ENCODE measurements around the gene KDM4B. TPM values are rescaled to one million over a fixed set of nuclear protein-coding genes. Genes with fewer than 3 reads are reported as not detected.
A peak's percentile ranks its signal among the peaks of the same experiment; 100 is the strongest.

The KDM4B gene
- total and polyA plus RNA-seq, 2 donors (not counting 1 experiment from before 2014, with no cell fraction given): 75.5 to 205 TPM

GRCh38 chr19:5122121-5122400, 153.1 kb downstream of the KDM4B start:
- Mint-ChIP-seq H3K4me3 (peak overlapping the region; percentile 56), H3K9me3 (ENCODE audit: insufficient read depth) (no peaks in the 10 kb centered on the region), H3K4me1 (peaks cover 51% of the 10 kb centered on the region), H3K27ac (peak overlapping the region; percentile 88), H3K27me3 (no peaks in the 10 kb centered on the region)
- peak overlapping the region; percentile 61 to 81 for H3K27ac ChIP-seq (ENCODE audit: low read length in 2 of 2)
- H3K4me1 ChIP-seq (ENCODE audit: control insufficient read depth in 2 of 2, insufficient read depth in 2 of 2, low read length in 2 of 2): peaks cover 43 to 47% of the 10 kb centered on the region in 2 donors
- no peaks in the 10 kb centered on the region for H3K79me2 ChIP-seq (ENCODE audit: control insufficient read depth, insufficient read depth, low read length)
- no peak overlapping the region for H3K4me3 ChIP-seq (ENCODE audit: control extremely low read depth in 1 of 5, extremely low read depth in 1 of 5, insufficient read depth in 1 of 5, low read depth in 2 of 5, low read length in 4 of 5)
- intact Hi-C loops (cut with micrococcal nuclease): no loop called here
- CTCF ChIA-PET: interaction anchor here (1.2 kb wide), 1 partner anchor 72 kb away, joined by 4 read pairs; no protein-coding TSS in a partner anchor
- WGBS (ENCODE audit: insufficient coverage): 9% methylated on average over 4 of the region's 4 CpGs
- H4K20me1 ChIP-seq (ENCODE audit: control insufficient read depth, insufficient read depth, low read length, poor library complexity, severe bottlenecking): no peaks in the 10 kb centered on the region
- peak; percentile 31 for DNase-seq
- H3K4me2 ChIP-seq (replicated peaks; ENCODE audit: low read depth, low read length, poor library complexity, severe bottlenecking): peak overlapping the region; percentile 58
- POLR2A ChIA-PET: interaction anchor here (0.7 to 1.2 kb wide), 2 partner anchors 9 to 1600 kb away, joined by 4 read pairs; no protein-coding TSS in a partner anchor
- peaks cover 0 to 6% (median 0%) of the 10 kb centered on the region in 3 donors for H3K9me3 ChIP-seq (ENCODE audit: control extremely low read depth in 1 of 3, control insufficient read depth in 2 of 3, insufficient read depth in 1 of 3, low read length in 2 of 3)
- H3K9ac ChIP-seq (ENCODE audit: low read length): no peak overlapping the region
- ATAC-seq (ENCODE audit: low read depth): no peak
- no peak for TF ChIP-seq CTCF (IDR thresholded peaks at IDR 0.05)
- TF ChIP-seq EZH2 (IDR thresholded peaks at IDR 0.05; ENCODE audit: borderline replicate concordance, insufficient read depth, low read depth, low read length, poor library complexity, severe bottlenecking): no peak
- H3K36me3 ChIP-seq (replicated peaks in 1 of 2; ENCODE audit: control extremely low read depth in 1 of 2, control insufficient read depth in 1 of 2, extremely low read depth in 1 of 2, insufficient read depth in 2 of 2, low read length in 1 of 2): peaks cover 0 to 10% of the 10 kb centered on the region in 2 experiments
- peak overlapping the region; percentile 39 for H2AFZ ChIP-seq (ENCODE audit: insufficient read depth, low read depth, low read length, poor library complexity, severe bottlenecking)
- H3K27me3 ChIP-seq (replicated peaks in 1 of 4; ENCODE audit: control extremely low read depth in 1 of 4, control insufficient read depth in 3 of 4, insufficient read depth in 4 of 4, low read length in 3 of 4): no peaks in the 10 kb centered on the region

- Histone ChIP-seq H3K27ac (ENCODE audit: low read length in 2 of 2) (peak overlapping the region in 1 of 2 donors; percentile 81), H3K4me1 (ENCODE audit: control insufficient read depth in 2 of 2, insufficient read depth in 2 of 2, low read length in 2 of 2) (peaks cover 51 to 54% of the 10 kb centered on the region in 2 donors), H3K4me3 (ENCODE audit: control extremely low read depth in 1 of 5, extremely low read depth in 1 of 5, insufficient read depth in 1 of 5, low read depth in 2 of 5, low read length in 4 of 5) (no peak overlapping the region), H3K9me3 (ENCODE audit: control extremely low read depth in 1 of 3, control insufficient read depth in 2 of 3, insufficient read depth in 1 of 3, low read length in 2 of 3) (peaks cover 0 to 6% (median 0%) of the 10 kb centered on the region in 3 donors), H2AFZ (ENCODE audit: insufficient read depth, low read depth, low read length, poor library complexity, severe bottlenecking) (no peak overlapping the region), H3K27me3 (replicated peaks in 1 of 4; ENCODE audit: control extremely low read depth in 1 of 4, control insufficient read depth in 3 of 4, insufficient read depth in 4 of 4, low read length in 3 of 4) (no peaks in the 10 kb centered on the region), H3K4me2 (replicated peaks; ENCODE audit: low read depth, low read length, poor library complexity, severe bottlenecking) (no peak overlapping the region), H3K36me3 (replicated peaks in 1 of 2; ENCODE audit: control extremely low read depth in 1 of 2, control insufficient read depth in 1 of 2, extremely low read depth in 1 of 2, insufficient read depth in 2 of 2, low read length in 1 of 2) (peaks cover 0 to 10% of the 10 kb centered on the region in 2 experiments), H3K9ac (ENCODE audit: low read length) (no peak overlapping the region), H3K79me2 (ENCODE audit: control insufficient read depth, insufficient read depth, low read length) (no peaks in the 10 kb centered on the region), H4K20me1 (ENCODE audit: control insufficient read depth, insufficient read depth, low read length, poor library complexity, severe bottlenecking) (no peaks in the 10 kb centered on the region)
- 94% methylated on average over 30 of the region's 30 CpGs for WGBS (ENCODE audit: insufficient coverage)
- no peak for TF ChIP-seq EZH2 (IDR thresholded peaks at IDR 0.05; ENCODE audit: borderline replicate concordance, insufficient read depth, low read depth, low read length, poor library complexity, severe bottlenecking)
- no peak for TF ChIP-seq CTCF (IDR thresholded peaks at IDR 0.05)
- no peak for ATAC-seq (ENCODE audit: low read depth)
- DNase-seq: peak; percentile 24
- ChIA-PET CTCF (no interaction called here), POLR2A (no interaction called here)
- Mint-ChIP-seq H3K4me3 (peak overlapping the region; percentile 56), H3K4me1 (peaks cover 55% of the 10 kb centered on the region), H3K9me3 (ENCODE audit: insufficient read depth) (no peaks in the 10 kb centered on the region), H3K27me3 (no peaks in the 10 kb centered on the region), H3K27ac (peak overlapping the region; percentile 88)
- intact Hi-C loops (cut with micrococcal nuclease): no loop called here
These were observed 153.9 kb downstream of the KDM4B start for GRCh38 chr19:5122671-5123409.

Data from B cell (primary cell).